HG03095 (cell line): ENCODE data around the gene MAPK11.

Experiments
- ATAC-seq: cut with Tn5 transposase; IDR thresholded peaks from one replicate; pipeline ENCODE4 v1.9.1; 2021; ENCODE audit warnings: moderate library complexity; ENCODE audit not compliant: unreplicated experiment

The MAPK11 gene

GRCh38 chr22:50227579-50228215, 42.5 kb downstream of the MAPK11 start:
- no peak for ATAC-seq

DNA sequence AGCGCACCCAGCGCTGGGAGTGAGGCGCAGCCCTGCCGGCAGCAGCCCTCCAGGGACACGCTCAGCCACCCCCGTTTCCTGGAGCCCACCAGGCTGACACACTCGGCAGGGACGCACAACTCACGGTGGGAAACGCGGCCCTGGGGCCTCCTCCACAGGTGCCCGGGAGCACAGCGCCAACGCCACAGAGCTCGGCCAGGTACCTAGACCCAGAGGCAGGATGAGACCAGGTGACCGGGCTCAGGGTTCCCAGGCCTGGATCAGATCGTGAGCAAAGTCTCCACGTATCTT, 43.4 kb downstream of the MAPK11 start:
- ATAC-seq = no peak

DNA sequence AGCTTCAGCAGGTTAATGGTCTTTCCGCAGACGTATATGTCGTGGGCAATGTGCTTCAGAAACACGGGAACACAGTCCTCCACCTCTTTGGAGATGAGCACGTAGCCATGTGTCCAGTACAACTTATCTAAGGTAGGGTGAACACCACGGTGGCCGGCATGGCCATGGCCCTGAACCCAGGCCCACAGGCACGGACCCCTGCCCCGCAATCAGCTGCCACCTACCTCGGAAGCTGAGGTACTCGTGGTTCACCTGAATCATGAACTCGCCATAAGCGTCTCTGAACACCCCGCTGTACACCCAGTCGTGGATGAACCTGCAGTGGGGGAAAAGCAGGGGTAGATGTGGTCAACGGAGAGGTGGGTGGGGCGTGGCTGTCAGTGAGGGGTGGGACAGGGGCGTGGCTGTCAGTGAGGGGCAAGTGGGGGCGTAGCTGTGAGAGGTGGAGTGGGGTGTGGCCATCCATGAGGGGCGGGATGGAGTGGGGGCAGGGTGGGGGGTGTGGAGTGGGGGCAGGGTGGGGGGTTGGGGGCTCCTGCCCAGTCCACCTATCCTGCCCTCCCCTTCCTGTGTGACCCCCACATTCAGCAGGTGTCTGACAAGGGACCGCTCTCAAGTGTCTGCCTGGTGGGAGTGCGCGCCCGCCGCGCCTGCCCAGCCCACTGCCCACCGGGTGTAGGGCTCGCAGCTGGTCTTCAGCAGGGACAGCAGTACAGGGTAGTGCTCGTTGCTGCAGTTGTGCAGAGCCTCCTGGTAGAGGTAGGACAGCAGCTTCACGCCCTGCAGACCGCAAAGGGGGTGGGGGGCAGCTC, 43.9 kb downstream of the MAPK11 start:
- ATAC-seq = no peak

DNA sequence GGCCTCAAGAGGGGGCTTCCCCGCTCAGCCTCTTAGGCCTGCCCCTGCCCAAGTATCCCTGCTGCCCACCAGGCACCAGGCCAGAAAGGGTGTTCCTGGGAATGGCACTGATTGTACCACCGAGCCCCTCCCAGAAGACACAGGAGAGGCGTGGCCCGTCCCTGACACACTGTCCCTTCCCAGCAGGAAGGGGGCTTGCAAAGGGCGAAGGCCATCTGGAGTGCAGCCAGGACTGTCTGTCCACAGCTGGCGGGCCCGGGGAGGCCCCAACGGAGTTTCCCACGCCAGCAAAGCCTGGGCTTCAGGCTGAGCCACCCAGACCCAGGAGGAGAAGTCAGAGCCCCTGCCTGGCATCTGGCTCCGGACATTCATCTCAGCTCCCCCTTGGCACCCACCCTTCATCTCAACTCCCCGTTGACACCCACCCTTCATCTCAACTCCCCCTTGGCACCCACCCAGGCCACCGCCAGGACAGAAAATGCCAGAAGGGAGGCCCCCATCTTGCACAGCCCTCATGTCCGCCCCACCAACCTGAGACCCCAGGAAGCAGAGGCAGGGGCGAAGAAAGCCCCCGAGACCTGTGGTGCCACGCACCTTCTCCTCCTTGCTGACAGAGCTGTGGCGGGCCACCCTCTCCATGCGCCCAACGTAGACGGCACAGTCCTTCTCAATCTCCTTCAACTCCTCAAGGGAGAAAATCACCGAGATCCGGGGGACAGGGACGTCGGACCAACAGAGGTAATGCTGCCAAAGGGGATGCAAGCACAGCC, 44.8 kb downstream of the MAPK11 start:
- ATAC-seq = no peak

- ATAC-seq = no peak
Observed at GRCh38 chr22:50224071-50224470, 46.1 kb downstream of the MAPK11 start.

GRCh38 chr22:50222508-50222907, 47.7 kb downstream of the MAPK11 start:
- no peak for ATAC-seq

GRCh38 chr22:50221410-50222300, 48.5 kb downstream of the MAPK11 start:
- ATAC-seq = no peak

- no peak for ATAC-seq
Observed at GRCh38 chr22:50220603-50221409, 49.4 kb downstream of the MAPK11 start.

GRCh38 chr22:50219800-50220602, 50.2 kb downstream of the MAPK11 start:
- ATAC-seq = no peak

DNA sequence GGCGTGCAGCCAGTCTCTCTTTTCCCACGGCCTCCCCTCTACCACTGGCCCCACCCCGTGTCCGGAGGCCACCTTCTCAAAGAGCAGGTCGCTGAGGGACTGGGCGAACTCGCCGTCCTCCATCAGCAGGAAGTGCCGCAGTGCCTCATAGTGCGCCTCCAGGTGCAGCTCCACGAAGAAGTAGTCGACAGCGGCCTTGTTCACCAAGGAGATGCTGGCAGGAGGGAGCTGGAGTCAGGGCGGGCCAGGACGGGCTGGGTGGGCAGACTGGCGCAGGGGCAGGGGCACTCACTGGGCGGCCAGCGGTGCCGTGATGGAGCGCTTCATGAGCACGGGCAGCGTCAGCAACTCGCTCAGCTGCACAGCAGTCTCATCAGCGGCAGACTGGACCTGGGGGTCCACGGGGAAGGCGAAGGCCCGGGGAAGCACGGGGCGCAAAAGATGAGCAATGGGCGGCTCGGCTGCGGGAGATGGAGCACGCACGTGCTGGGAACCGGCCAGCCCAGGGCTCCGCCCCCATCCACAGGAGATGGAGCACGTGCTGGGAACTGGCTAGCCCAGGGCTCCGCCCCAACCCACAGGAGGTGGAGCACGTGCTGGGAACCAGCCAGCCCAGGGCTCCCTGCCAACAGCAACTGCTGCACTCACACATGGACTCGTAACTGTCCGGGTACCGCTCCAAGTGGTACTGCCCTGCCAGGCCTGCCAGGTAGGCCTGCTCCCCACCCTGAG, 51.0 kb downstream of the MAPK11 start:
- ATAC-seq = no peak

GRCh38 chr22:50218153-50218995, 51.8 kb downstream of the MAPK11 start:
- ATAC-seq = no peak

DNA sequence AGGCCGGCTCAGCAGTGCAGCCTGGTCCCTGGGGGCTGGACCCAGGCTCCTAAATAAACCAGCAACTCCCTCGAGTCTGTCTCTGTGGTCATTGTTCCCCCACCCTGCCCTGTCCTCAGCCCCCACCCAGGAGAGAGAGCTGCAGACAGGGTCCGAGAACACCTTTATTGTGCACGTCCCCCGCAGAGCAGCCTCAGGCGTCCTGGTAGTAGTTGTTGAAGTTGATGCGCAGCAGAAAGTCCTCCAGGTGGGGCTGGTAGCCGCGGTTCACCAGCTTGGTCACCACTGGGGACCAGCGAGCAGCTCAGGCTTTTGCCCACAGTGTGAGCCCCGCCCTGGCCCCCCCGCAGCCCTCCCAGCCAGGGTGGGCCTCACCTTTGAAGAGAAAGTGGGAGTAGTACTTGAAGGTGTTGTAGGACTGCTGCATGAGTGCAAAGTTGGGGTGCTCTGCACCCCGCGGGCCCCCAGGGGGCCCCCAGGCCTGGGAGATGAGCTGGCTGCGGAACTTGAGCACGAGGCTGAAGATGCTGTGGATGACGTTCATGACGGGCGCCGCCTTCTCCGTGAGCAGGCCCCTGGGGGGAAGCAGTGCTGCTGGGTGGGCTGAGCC, 52.5 kb downstream of the MAPK11 start:
- no peak for ATAC-seq

GRCh38 chr22:50216684-50217520, 53.3 kb downstream of the MAPK11 start:
- ATAC-seq = no peak

GRCh38 chr22:50216055-50216683, 54.0 kb downstream of the MAPK11 start:
- no peak for ATAC-seq

GRCh38 chr22:50215297-50216054, 54.7 kb downstream of the MAPK11 start:
- no peak for ATAC-seq
